HCT116 (cell line): ENCODE measurements around the gene HSPA12B.

Experiments used
- ELF1 ChIP-seq: IDR thresholded peaks from 2 replicates; pipeline ENCODE4 v1.6.1; 2012; ENCODE audit warnings: low read depth, borderline replicate concordance
- POLR2A ChIP-seq: IDR thresholded peaks from 2 replicates; pipeline ENCODE4 v1.7.0; 2011; ENCODE audit warnings: borderline replicate concordance; ENCODE audit not compliant: insufficient read depth, insufficient read length; ENCODE audit errors: extremely low read depth
- SRF ChIP-seq: IDR thresholded peaks from 2 replicates; pipeline ENCODE4 v1.6.1; 2012; ENCODE audit warnings: low read depth
- TCF7L2 ChIP-seq: IDR thresholded peaks from 2 replicates; pipeline ENCODE4 v1.7.0; 2011; ENCODE audit warnings: borderline replicate concordance, inconsistent platforms; ENCODE audit not compliant: insufficient read depth, insufficient read length; ENCODE audit errors: extremely low read depth
- ZNF274 ChIP-seq: fragments of 200-500 bp; sonication (Bioruptor generic); IDR thresholded peaks from 2 replicates; pipeline ENCODE4 v1.6.1; 2014; ENCODE audit warnings: mild to moderate bottlenecking, low read depth, low read length, inconsistent platforms
- TF ChIP-seq, protein P1 (sequence below), 3 experiments: fragments of 200-600 bp in 1 of 3; sonication (generic) in 1 of 3; IDR thresholded peaks in 2 of 3; conservative IDR thresholded peaks in 1 of 3; 2 replicates each; pipeline ENCODE4 v1.5.1; 2012 to 2017; ENCODE audit warnings: low read depth in 2 of 3, low read length in 2 of 3, antibody characterized with exemption in 1 of 3, borderline replicate concordance in 1 of 3, control low read depth in 1 of 3, mild to moderate bottlenecking in 1 of 3, mixed read lengths in 1 of 3, mixed run types in 1 of 3, moderate library complexity in 1 of 3; ENCODE audit not compliant: insufficient read depth in 1 of 3

DNA sequence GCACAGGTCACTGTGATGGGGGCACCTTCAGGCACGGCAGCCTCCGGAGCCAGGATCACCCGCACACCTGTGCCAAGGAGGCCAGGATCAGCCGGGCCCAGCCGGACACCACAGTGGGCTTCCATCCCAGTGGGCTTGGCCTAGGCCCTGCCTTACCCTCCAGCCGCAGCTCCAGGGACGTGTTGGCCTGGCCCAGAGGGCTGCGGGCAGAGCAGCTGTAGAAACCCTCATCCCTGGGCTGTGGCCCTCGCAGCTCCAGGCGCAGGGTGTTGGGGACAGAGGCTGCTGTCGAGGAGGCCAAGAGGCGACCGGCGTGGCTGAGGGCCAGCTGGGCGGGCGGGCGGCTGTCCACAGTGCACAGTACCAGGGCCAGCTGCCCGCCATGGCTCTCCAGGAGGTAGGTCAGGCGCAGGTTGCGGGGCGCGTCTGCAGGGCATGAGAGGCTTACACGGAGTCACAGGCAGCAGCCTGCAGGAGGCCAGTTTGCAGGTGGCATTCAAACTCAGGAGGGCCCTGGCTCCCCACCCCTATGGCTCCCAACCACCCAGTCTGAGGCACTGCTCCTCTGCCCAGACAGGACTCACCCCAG lies 39.7 kb upstream of the HSPA12B start:
- TF ChIP-seq TCF7L2, result no peak
- TF ChIP-seq SRF, result no peak
- TF ChIP-seq, protein P1, sequence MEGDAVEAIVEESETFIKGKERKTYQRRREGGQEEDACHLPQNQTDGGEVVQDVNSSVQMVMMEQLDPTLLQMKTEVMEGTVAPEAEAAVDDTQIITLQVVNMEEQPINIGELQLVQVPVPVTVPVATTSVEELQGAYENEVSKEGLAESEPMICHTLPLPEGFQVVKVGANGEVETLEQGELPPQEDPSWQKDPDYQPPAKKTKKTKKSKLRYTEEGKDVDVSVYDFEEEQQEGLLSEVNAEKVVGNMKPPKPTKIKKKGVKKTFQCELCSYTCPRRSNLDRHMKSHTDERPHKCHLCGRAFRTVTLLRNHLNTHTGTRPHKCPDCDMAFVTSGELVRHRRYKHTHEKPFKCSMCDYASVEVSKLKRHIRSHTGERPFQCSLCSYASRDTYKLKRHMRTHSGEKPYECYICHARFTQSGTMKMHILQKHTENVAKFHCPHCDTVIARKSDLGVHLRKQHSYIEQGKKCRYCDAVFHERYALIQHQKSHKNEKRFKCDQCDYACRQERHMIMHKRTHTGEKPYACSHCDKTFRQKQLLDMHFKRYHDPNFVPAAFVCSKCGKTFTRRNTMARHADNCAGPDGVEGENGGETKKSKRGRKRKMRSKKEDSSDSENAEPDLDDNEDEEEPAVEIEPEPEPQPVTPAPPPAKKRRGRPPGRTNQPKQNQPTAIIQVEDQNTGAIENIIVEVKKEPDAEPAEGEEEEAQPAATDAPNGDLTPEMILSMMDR (IDR thresholded peaks at IDR 0.05 in 2 of 3, conservative IDR thresholded peaks at IDR 0.05 in 1 of 3; ENCODE audit: borderline replicate concordance in 1 of 3, insufficient read depth in 1 of 3, low read depth in 2 of 3, low read length in 2 of 3), result no peak
- TF ChIP-seq ZNF274, result no peak
- TF ChIP-seq POLR2A, result no peak
- TF ChIP-seq ELF1, result no peak
